GM18873 (cell line): ENCODE data around the gene CNTN4.
"Not testable (repeated sequence)": the region's sequence is repeated elsewhere in the genome, so short reads cannot be mapped to it uniquely, and the experiment has no call there.

Experiments used
- ATAC-seq: cut with Tn5 transposase; IDR thresholded peaks from one replicate; pipeline ENCODE4 v1.9.1; 2021; ENCODE audit warnings: mild to moderate bottlenecking, moderate library complexity, moderate number of reproducible peaks; ENCODE audit not compliant: unreplicated experiment, low FRiP score

Gene CNTN4

GRCh38 chr3:2765002-2765579 is 666.4 kb downstream of the CNTN4 start:
- ATAC-seq = no peak

- no peak for ATAC-seq
These were observed 671.8 kb downstream of the CNTN4 start for GRCh38 chr3:2770451-2770850.

DNA sequence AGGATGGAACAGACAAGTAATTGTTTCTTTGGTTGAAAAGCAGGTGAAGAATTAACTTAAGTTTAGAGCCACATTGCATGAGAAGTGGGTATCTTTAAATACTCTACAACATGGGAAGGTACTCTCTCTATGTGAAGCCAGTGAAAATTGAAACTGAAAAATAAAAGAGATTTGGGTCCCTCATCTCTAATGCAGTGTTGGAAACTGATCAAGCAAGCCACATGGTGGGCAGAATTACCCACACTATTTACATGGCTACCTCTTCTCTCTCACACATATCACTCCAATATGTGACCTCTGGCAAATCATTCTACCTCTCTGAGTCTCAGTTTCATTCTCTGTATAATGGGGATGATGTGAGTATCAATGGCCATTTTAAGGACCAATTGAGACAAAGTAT is 672.5 kb downstream of the CNTN4 start:
- peak; percentile 43 for ATAC-seq

DNA sequence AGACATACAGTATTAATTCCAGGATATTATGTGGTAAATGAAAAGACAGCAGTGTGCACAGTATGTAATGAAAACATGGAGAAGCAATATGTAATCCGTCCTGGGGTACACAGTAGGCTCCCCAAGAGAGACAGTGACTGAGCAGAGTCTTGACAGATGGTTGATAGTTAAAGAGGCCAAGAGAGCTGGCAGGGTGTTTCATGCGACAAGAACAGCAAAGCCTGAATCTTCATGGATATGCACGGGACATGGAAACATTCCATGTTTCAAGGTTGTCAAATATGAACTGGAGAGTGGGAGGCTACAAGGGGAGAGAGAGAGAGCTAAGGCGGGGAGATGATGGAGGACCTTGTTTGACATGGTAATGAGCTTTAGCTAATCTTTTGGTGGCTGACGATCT is 673.1 kb downstream of the CNTN4 start:
- ATAC-seq = no peak

DNA sequence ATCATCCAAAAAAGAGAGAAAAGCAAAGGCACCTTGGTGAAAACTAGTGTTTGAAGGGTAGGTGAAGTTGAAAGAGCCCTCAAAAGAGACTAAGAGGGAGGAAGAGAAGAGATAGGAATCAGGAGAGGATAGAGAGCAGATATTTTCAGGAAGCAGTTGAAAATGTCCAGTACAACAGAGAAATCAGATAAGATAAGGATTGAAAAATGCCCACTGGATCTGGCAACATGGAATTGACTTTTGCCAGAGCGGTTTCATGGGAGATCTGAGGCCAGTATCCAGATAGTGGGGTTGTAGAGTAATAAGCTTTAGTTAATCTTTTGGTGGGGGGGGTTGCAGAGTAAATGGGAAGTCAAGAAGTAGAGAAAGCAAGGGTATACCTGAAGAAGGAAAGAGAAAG is 674.1 kb downstream of the CNTN4 start:
- no peak for ATAC-seq

GRCh38 chr3:2774481-2775249 is 676.0 kb downstream of the CNTN4 start:
- ATAC-seq = no peak

- ATAC-seq = no peak
These were observed 684.6 kb downstream of the CNTN4 start for GRCh38 chr3:2783261-2783660.

- no peak for ATAC-seq
These were observed 686.0 kb downstream of the CNTN4 start for GRCh38 chr3:2784627-2785026.

- ATAC-seq = no peak
These were observed 691.7 kb downstream of the CNTN4 start for GRCh38 chr3:2790266-2790815.

- no peak for ATAC-seq
These were observed 693.8 kb downstream of the CNTN4 start for GRCh38 chr3:2792432-2792831.

- no peak for ATAC-seq
These were observed 695.3 kb downstream of the CNTN4 start for GRCh38 chr3:2793987-2794386.

GRCh38 chr3:2802429-2802828 is 703.8 kb downstream of the CNTN4 start:
- no peak for ATAC-seq

DNA sequence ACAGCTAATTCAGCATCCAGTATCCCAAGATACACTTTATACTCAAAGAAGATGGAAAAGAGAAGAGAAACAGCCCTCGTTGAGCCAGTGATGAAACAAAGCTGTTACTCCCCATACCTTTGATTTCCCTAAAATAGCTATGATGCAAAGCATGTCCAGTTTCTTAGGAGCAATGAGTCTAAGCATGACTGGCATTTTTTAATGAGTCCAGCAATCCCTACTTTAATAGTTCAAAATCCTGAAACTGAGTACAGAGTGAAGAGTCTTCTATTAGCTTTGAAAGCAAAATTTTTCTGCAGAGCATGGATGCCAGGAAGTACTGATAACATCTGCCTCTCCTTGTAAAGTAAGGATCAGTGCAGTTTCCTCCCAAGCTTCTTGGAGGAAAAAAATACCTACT is 708.8 kb downstream of the CNTN4 start:
- ATAC-seq = no peak

GRCh38 chr3:2810723-2811122 is 712.1 kb downstream of the CNTN4 start:
- no peak for ATAC-seq

DNA sequence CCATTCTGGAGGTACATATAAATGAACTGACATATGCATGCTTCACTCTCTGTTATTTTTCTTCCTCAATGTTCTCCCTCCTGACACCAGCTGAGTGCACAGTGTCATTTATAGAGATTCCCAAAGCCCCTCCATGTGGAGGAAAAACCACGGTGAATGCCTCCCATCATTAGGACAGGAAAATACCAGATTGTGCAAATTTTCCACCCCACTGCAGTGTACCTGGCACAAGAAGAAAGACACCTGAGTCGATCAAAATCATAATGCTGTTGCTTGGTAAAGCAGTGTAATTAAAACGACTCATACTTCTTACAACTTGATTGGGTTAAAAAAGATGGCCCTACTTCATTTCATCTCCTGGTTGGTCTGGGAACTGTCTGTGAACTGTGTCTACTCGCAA is 720.9 kb downstream of the CNTN4 start:
- no peak for ATAC-seq

DNA sequence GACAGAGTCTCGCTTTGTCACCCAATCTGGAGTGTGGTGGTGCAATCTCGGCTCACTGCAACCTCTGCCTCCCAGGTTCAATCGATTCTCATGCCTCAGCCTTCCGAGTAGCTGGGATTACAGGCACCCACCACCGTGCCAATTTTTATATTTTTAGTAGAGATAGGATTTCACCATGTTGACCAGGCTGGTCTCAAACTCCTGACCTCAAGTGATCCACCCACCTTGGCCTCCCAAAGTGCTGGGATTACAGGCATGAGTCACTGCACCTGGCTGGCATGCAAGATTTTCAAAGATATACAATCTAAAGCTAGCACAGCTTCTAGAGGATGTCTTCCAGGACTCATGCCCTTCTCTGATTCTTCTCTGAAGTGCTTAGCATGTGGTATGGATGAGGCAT is 722.3 kb downstream of the CNTN4 start:
- ATAC-seq = not testable (repeated sequence)

DNA sequence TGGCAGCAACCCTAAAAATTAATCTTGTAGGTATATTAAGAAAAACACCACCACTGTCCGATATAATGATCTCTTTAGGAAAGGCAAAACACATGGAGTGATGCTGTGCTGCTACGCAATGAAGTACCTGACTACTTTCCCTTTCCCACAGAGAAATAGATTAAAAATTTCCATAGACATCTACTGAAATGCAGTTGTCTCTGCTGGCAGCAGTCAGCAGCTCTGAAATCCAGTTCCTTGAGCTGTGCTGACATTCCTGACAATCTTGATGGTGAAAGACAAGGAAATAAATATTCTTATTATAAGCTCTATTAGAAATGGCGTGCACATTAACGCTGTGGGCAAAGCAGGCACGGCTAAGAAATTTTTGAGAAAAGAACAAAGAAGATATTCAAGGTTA is 723.9 kb downstream of the CNTN4 start:
- ATAC-seq = no peak

- ATAC-seq = no peak
These were observed 724.4 kb downstream of the CNTN4 start for GRCh38 chr3:2823031-2823430.

- no peak for ATAC-seq
These were observed 725.0 kb downstream of the CNTN4 start for GRCh38 chr3:2823437-2824211.

DNA sequence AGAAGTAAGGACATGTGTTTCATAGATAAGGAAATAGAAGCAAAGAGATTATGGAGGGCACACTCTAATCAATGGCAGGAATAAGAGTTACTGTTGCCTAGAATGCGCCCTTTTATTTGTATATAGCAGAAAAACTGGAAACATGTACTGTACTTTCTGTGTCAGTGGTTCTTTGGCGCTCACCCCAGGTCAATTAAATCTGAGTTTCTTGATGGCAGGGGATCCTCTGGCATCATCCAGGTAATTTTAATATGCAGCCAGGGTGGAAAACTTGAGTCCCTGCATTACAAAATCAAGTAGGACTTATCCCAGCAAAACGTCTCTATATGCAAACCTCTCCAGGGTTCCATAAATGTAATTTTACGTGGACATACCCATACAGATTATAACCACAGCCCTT is 727.4 kb downstream of the CNTN4 start:
- ATAC-seq = no peak

DNA sequence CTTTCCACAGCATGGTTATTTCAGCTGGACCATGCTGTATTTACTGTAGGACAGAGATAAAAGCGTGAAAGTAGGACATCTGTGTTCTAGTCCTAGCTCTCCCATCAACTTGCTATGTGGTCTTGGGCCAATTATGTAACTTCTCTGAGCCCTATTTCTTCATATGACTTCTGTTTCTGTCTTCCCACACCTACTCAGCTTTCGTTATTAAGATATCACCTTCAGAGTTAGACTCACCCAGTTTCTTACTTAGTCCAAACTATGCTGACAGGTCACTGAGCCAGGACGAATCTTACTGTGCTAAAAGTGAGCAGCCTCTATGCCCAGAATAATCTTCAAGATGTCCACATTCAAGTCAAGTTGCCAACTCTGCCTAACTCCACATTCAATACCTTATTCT is 727.8 kb downstream of the CNTN4 start:
- ATAC-seq = no peak
